Renal cortical epithelial cell (primary cell): ENCODE measurements around the gene CCDC17. TPM values are rescaled to one million over a fixed set of nuclear protein-coding genes. Genes with fewer than 3 reads are reported as not detected.

ENCODE experiments used
- DNase-seq: peaks from one replicate; pipeline ENCODE4 v3.0.0-alpha.2; 2011; ENCODE audit warnings: low read depth
- total RNA-seq: library from RNA; depleted of rRNA; stranded (reverse); fragments of >200 nt; gene quantifications from 2 replicates; pipeline ENCODE4 v1.2.3, GENCODE V29; 2014

Gene CCDC17
- total RNA-seq: 0.52 and 1.1 TPM in 2 replicates

DNA sequence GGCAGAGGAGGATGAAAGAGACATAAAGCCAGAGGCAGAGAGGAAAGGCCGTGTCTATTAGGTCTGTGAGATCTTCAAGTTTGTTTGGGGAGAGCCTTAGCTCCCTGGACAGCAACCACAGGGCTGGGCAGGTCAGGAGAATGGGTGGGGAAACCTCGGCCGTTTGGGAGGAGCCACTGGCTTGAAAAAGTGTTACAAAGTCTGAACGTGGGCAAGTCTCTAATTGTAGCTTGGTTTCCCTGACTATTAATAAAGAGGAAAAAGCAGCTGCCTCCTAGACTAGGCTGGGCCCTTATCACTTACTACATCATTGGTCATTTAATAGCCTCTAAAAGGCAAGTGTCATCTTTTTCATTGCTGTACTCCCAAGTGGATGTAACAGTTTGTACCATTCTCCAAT is at the start of gene CCDC17:
Gene CCDC17 (minus strand): TSS at position 83 of the 400 bp plus-strand sequence. CDS start 145 bp downstream, outside the sequence.
- DNase-seq: no peak

DNA sequence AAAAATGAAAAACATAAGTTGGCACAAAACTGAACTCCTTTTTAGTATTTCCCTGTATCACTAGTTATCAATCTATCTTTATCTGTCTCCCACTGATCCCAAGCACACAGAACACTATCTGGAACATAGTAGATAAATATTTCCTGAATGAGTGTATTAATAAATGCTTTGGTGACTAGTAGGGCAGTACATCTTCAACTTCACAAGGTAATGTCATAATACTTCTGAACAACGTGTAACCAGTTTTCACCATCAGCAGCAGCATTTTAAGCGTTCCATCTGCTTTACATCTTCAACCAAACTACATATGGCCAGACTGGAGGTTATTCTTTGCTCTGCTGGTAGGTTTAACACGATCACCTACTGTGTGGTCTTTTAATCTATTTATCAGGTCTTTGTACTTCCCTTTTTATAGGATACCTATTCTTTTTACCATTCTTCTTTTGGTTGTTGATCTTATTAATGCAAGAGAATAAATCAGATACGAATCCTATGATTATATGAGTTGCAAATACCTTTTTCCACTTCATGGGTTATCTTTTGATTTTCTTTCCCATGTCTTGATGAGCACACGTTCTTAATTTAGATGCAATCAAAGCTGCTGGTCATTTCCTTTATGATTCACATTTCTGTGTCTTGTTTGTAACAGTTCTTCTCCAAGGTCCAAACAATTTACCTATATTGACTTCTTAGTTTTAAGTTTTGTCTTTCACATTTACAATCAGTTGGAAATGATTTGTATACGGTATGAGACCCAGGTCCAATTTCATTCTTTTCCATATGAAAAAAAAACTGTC is 46.2 kb upstream of the CCDC17 start:
- DNase-seq: no peak

DNA sequence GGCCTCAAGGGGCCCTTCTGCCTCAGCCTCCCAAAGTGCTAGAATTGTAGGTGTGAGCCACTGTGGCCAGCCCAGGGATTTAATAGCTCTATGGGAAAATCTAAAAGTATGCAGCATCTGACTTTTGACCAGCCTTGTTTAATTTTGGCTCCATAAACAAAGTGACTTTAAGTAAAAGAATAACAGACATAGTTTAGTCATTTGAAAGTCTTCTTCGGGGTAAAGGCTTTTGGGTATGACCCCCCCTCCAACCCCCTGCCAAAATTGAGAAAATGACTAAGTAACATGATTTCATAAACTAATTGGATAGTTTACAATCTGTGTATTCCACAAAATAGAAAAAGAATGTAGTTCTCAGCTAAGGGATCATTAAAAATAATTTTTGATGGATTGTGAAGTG is 45.5 kb upstream of the CCDC17 start:
- DNase-seq: no peak

DNA sequence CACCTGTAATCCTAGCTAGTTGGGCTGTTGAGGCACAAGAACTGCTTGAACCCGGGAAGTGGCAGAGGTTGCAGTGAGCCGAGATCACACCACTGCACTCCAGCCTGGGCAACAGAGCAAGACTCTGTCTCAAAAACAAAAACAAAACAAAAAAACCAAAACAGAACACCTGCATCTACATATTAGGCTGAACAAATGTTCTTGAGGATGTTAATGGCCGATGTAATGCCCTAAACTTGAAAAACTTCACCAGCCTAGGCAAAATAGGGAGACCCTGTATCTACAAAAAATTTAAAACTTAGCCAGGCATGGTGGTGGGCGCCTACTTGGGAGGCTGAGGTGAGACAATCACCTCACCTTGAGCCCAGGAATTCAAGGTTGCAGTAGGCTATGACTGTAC is 44.7 kb upstream of the CCDC17 start:
- DNase-seq: no peak

DNA sequence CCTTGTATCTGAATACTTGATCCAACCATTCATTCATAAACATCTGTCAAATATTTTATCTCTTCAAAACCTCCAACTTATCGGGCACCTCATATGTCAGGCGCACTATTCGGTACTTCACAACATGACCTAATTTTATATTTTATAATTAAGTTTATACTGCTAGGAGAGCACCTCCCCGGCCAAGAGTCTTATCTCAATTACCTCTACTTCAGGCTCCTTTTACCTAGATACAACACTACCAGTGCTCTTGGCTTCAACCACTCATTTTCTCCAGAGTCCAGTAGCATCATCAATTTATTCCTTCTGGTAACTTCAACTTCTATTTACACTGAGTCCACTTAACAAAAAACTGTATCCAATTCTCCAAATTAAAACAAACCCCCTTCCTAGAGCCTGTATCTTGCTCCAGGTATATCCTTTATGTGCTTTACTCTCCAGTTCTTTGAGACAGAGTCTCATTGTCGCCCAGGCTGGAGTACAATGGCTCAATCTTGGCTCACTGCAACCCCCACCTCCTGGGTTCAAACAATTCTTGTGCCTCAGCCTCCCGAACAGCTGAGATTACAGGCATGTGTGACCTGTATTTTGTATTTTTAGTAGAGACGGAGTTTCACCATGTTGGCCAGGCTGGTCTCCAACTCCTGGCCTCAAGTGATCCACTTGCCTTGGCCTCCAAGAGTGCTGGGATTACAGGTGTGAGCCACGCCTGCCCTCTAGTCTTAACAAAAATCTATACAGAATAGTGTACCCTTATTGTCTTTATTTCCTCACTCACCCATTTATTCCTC is 43.7 kb upstream of the CCDC17 start:
- no peak for DNase-seq

DNA sequence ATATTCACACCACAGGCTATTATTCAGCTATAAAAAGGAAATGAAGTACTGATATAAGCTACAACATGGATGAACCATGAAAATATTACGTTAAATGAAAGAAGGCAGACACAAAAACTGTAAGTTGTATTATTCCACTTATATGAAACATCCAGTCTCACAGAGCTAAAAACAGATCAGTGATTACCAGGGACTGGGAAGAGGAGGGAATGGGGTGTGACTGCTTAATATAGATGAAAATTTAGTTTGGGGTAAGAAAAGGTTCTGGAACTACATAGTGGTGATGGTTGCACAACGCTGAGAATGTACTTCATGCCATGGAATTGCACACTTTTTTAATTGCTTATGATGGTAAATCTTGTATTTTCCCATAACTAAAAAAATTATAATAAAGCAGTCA is 43.0 kb upstream of the CCDC17 start:
- no peak for DNase-seq

DNA sequence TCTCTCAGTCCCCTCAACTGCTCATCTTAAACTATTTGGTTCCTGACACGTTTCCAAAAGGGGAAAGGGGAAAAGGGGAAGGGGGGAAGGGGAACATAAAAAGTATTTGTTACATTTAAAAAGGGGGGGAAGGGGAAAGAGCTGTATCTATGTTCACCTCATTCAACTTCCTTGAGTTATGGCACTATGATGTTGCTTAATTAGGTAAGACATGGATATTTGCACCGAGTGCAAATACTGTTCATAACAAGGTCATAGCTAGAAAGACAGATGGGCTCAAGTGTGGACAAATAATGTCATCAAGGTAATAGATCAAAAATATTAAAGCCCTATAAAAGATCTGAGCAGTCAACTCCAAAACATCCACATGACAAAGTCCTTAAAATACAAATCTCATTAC is 36.5 kb upstream of the CCDC17 start:
- DNase-seq: no peak

DNA sequence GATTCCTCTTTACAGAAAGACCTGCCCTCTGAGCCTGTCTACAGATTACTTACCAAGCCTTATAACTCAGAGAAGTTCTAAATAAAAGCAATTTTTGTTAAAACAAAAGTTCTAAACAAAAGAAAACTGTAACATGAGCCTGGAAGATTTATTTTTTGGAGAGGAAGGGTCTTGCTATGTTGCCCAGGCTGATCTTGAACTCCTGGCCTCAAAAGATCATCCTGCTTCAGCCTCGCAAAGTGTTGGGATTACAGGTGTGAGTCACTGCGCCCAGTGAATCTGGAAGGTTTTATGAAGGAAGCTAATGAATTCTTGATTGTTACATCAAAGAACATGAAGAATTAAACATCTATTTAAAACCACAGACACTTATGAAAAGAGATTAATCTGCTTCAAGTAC is 35.4 kb upstream of the CCDC17 start:
- DNase-seq: no peak

DNA sequence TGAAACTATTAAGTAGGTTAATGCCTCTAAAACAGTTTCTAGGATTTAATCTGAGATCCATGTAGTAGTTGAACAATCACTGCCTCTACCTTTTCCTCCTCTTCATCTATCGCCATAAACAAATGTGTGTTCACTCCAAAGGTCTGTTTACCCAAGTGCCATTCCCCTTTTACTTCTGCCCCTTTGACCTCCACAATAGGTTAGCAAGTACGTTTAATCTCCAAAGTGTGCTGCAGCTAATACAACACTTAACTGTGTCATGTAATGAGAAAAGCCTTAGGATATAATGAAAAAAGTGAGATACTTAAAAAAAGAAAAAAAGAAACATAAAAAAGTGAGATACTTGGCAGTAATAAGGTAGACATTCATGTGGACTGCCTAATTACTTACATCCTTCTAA is 34.3 kb upstream of the CCDC17 start:
- DNase-seq: no peak

DNA sequence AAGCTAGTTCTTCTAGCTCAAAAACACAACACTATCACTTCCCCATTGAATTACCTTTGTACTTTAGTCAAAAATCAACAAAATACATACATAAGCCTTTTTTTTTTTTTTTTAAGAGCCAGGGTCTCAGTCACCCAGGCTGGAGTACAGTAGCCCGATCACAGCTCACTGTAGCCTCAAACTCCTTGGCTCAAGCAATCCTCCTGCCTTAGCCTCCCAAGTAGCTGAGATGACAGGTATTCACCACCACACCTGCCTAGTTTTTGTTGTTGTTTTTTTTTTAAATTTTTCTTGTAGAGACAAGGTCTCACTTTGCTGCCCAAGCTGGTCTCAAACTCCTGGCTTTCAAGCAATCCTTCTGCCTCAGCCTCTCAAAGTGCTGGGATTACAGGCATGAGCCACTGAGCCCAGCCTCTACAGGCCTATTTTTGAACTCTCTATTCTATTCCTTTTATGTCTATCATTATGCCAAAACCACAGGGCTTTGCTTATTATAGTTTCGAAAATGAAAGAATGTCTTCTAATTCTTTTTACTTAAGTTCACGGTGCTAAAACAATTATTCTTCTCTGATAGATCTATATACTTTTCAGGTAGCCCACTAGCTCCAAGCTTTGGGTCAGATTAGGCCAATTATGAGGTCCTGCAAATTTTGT is 32.8 kb upstream of the CCDC17 start:
- DNase-seq: no peak

DNA sequence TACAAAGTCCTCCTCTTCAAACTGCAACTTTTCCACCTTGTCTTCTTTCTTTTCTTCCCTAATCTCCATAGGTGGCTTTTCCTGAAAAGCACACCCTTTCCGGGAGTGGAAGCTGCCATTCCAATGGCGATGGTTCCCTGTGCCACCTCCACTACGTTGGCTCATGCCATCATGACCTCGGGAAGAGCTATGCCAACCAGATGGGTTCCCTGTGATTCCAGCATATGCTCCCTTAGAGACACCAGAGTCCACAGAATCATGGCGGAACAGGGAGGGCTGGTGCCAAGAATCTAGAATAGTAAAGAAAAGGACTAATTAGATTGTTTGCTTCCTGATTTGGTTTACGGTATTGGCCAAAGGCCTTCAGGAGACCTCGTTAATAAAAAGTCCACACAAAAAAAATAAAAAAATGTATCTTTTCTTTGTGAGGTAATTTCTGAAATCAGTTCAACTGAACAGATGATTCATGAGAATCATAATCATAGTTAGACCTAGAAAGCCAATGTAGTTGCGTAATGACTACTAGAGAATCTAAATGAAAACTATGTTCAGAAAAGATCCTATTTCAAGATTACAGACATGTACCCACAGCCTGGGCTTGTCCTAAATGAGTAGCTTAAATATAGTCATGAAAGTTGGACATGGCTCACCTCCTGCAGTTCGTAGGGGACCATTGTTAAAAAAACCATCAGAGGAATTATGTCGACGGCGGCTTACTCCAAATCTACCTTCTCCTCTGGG is 30.9 kb upstream of the CCDC17 start:
- no peak for DNase-seq

DNA sequence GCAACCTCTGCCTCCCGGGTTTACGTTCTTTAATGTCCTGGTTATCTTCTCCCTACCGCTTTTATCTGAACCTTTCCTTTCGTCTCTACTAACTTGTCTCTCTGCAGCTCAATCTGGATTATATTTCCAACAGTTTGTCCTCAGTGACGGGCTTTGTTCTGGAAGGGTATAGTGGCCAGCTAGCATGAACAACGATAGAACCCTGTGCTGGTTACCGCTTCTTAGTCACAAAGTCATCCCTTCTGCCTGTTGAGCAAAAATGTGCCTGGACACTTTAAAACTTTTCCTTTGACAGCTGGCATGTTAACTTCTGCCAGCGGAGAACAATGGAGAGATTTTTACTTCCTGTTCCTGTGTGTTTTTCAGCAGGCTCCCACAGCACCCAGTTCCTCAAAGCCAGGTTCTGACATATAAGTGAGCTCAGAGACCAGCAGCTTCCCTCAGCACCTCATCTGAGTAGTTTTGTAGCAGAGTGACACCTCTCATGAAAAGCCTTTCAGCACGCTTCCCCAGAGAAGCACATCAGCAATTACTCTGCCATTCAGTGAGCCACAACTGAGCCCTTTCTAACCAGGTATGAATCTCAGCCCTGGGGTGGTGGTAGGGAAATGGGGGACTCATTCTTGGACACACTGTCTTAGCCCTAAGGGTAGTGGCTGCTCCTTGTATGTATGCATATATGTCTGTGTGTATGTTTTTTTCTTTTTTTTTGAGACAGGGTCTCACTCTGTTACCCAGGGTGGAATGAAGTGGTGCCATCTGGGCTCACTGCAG is 23.6 kb upstream of the CCDC17 start:
- no peak for DNase-seq

DNA sequence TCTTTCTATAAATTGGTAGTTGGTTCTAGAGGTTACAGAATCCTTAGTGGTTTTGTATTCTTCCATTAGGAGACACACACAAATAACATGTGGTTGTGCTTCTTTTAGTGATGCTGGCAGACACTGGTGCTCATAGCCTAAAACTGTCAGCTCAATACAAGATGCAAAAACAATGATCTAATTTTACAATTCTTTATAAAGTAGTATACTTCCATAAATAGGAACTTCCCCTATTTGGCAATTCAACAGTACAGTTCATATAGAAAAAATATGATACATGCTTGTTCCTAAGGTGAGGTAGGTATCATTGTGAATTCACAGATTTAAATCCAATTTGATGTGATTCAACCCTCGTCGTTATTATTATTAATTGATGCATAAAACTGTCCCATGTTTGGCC is 20.8 kb upstream of the CCDC17 start:
- no peak for DNase-seq

DNA sequence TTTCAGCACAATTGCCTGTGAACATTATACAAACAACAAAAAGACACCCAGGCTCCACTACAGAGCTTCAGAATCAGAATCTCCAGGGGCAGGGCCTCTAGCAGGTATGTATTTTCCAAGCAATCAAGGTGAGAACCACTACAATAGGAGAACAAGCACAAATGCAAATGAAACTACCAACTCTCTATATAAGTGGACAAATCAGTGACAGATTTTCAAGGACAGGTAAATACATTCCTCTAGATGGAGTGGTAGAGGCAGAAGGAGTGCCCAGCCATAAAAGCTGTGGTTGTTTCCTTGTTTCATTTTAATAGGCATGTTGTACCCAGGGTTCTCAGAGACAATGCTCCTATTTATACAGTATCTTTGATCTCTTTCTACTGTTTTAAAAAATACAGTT is 20.1 kb upstream of the CCDC17 start:
- peak; percentile 67 for DNase-seq

DNA sequence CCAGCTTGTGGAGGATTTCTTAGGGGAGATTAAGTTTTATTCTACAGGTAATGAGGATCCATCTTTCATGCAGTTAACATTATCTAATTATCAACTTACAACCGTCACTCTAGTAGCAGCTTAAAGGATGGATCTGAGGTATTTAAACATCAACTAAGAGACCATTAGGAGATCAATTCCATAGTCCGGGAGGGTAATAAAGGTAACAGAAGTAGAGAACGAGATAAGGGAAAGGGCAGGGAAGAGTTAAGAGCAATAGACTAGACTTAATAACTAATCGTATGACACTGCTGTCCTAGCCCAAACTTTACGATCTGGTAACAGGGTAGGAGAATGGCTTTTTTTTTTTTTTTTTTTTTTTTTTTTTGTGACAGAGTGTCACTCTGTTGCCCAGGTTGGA is 19.5 kb upstream of the CCDC17 start:
- DNase-seq: no peak

DNA sequence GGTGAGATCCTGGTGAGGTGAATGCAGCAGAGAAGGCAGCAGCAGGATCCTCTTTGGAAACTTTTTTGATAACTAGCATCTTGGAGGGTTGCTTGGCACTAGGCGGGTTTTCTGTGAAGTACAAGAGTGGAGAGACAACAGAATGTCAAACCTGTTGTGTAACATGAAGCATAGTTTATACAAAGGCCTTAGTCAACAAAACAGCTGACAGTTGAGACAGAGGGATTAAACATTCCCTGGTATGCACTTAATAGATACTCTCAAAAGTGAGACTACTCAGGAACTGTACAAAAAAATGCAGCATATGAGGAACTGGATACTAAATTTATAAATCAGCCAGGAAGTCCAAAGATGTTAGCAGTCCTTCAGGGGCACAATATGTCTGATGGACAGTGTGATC is 16.4 kb upstream of the CCDC17 start:
- no peak for DNase-seq

DNA sequence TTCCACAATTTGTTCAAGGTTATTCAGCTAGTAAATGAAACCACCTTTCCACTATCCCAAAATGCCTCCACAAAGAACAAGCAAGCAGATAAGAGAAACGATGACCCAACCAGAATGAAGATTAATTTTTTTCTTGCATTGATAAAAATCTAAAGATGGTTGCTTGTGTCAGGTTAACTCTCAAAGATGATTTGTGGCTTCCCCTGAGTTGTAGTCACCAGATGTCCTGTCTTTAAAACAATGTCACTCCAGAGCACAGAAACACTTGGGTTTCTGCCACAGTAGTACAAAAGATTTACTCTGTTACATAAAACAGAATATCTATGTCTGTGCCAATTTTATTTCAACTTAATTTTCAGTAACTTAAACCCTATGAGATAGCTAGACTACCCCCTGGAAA is 11.4 kb upstream of the CCDC17 start:
- DNase-seq: no peak

DNA sequence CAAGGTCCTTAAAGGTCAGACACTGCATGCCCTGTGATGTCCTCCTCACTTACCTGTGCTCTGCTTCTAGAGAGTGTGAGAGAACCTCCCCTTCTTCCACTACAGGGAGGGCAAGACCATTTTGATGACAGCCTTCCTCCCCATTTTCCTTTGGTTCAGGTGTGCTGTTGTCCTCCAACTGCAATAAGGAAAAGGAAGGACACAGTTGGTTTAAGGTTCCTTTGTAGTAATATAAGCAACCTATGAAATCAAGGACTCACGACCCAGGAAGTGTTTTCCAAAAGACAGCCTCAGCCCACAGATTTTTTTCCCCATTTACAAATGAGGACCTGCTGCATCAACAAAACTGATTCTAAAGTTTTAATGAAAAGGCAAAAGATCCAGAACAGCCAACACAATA is 6.6 kb upstream of the CCDC17 start:
- DNase-seq: no peak

DNA sequence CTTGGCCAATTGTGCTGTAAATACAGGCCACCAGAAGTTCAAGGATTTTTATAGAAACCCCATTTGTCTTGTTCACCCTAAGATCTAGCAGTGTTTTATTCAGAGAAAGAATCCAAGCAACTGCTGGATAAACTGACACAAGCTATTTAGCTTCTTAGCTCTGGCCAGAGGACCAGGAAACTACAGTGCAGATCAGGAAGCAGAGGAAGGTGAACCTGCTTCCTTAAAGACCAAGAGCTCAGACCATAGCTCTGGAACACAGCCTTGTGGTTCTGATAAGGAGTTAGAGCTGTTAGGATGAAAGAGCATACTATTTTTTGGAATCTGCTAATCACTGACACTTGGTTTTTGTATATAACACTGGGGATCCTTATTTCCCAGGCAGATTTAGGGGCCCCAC is 5.2 kb upstream of the CCDC17 start:
- no peak for DNase-seq

DNA sequence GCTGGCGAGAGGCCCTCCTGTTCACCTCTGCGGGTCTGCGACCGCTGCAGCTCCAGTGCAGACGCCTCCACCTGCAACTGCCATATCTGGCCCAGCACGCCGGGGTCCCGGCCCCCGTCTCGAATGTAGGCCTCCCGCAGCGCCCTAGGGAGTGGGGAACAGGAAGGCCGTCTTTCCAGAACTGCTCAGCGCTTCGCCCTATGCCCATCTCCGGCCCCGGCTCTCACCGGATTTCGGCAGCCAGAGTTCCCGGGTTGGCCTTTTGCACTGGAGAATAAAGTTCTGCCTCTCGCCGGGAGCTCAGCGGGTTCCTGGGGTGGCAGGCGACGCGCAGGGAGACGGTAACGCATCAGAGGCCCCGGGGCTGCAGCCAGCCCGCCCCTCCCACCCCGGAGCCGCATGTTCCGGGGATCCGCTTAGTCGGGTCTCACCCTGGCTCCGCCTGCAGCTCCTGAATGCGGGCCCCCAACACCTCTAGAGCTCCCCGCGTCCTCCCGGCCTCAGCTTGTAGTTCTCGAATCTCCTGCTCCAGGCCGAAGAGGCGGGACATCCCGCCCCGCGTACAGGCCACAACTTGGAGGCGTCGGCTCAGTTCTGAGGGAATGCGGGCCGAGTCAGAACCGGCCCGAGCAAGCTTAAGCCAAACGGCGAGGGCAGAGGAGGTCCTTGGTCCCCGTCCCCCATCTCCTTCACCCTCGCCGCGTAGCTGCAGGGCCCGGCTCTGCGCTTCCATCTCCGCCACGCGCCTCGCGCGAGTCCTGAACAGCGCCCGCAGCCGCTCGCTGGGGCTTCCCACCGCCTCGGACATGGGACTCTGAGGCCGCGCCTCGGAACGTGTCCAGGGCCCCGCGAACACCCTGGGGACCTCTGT is 1.1 kb downstream of the CCDC17 start:
- no peak for DNase-seq
